ENCODE measurements around the gene BCL7B. TPM values are rescaled to one million over a fixed set of nuclear protein-coding genes. Genes with fewer than 3 reads are reported as not detected.

Gene BCL7B
- total and polyA plus RNA-seq, 2 of the 13 experiments (the other 11 are each of a cell fraction or from before 2014, with no cell fraction given) = 24.3 to 38.2 TPM

- no peaks in the 10 kb centered on the region for H3K27me3 ChIP-seq (ENCODE audit: control insufficient read depth in 1 of 2, insufficient read depth in 2 of 2, low read length in 2 of 2)
- DNase-seq (ENCODE audit: low spot score) = no peak
- no peak for ATAC-seq
- H3K27ac ChIP-seq (ENCODE audit: extremely low read length, insufficient read depth, low read length) = no peak overlapping the region
- no peak overlapping the region for H3K4me3 ChIP-seq (replicated peaks in 1 of 3; ENCODE audit: insufficient read depth in 1 of 3, low read depth in 2 of 3, low read length in 3 of 3)
- no peaks in the 10 kb centered on the region for H3K79me2 ChIP-seq (ENCODE audit: insufficient read depth, low read length)
- in situ Hi-C loops (cut with HindIII; ENCODE audit: extremely low pct_ligation_motif_present, low pct_unique_long_range_greater_than_20kb) = no loop called here
- no peak overlapping the region for H3K9ac ChIP-seq (ENCODE audit: insufficient read depth, low read depth, low read length)
- H3K4me2 ChIP-seq (ENCODE audit: low read depth, low read length) = no peak overlapping the region
- no peaks in the 10 kb centered on the region for H3K9me3 ChIP-seq (ENCODE audit: low read length)
- no peaks in the 10 kb centered on the region for H4K20me1 ChIP-seq (ENCODE audit: insufficient read depth, low read length)
- no peak for FAIRE-seq
- BruUV-seq (replicated peaks) = no TSS peak
- ChIA-PET CTCF (ENCODE audit: low intra/inter-chr PET ratio, low total read pairs) (no interaction called here), POLR2A (interaction anchor here (1.0 kb wide), 1 partner anchor 13 kb away, joined by 4 read pairs; no protein-coding TSS in a partner anchor)
- peaks cover 16% of the 10 kb centered on the region for H3K4me1 ChIP-seq (ENCODE audit: insufficient read depth, low read length)
- no peak overlapping the region for H2AFZ ChIP-seq (ENCODE audit: low read length)
- no peaks in the 10 kb centered on the region for H3K36me3 ChIP-seq (replicated peaks in 1 of 2; ENCODE audit: control insufficient read depth in 1 of 2, insufficient read depth in 2 of 2, low read length in 2 of 2)
- 78% methylated on average over 8 of the region's 8 CpGs for WGBS (ENCODE audit: low lambda C conversion rate)
- no peak for TF ChIP-seq ZNF747 (CRISPR knock-in tag; IDR thresholded peaks at IDR 0.05; ENCODE audit: borderline replicate concordance)
- no peak for TF ChIP-seq ZBTB14 (CRISPR knock-in tag; IDR thresholded peaks at IDR 0.05)
- TF ChIP-seq ZNF17 (CRISPR knock-in tag; IDR thresholded peaks at IDR 0.05) = no peak
- no peak for TF ChIP-seq ZBTB33 (CRISPR knock-in tag; IDR thresholded peaks at IDR 0.05)
- no peak for TF ChIP-seq BCL3 (CRISPR knock-in tag; IDR thresholded peaks at IDR 0.05)
- TF ChIP-seq KLF16 (CRISPR knock-in tag; IDR thresholded peaks at IDR 0.05) = no peak
- no peak for TF ChIP-seq RARG (CRISPR knock-in tag; IDR thresholded peaks at IDR 0.05; ENCODE audit: low read depth)
- TF ChIP-seq ZNF574 (CRISPR knock-in tag; IDR thresholded peaks at IDR 0.05) = no peak
- intact Hi-C loops (cut with micrococcal nuclease; ENCODE audit: unreplicated experiment) = no loop called here
These were observed 30.3 kb downstream of the BCL7B start for GRCh38 chr7:73526896-73527821.
